BLaER1 (cell line): ENCODE data around the gene CNGB1.

Source experiments
- H3K27ac ChIP-seq: shearing (Covaris generic); formaldehyde crosslinking; 2 replicates; pipeline ENCODE4 v1.8.1; 2022
- H3K27me3 ChIP-seq: shearing (Covaris generic); formaldehyde crosslinking; 2 replicates; pipeline ENCODE4 v1.8.1; 2022
- H3K36me3 ChIP-seq: shearing (Covaris generic); formaldehyde crosslinking; 2 replicates; pipeline ENCODE4 v1.8.1; 2022
- H3K4me1 ChIP-seq: shearing (Covaris generic); formaldehyde crosslinking; 2 replicates; pipeline ENCODE4 v1.8.1; 2022
- H3K4me2 ChIP-seq: shearing (Covaris generic); formaldehyde crosslinking; 2 replicates; pipeline ENCODE4 v1.8.1; 2022
- H3K4me3 ChIP-seq: shearing (Covaris generic); formaldehyde crosslinking; 2 replicates; pipeline ENCODE4 v1.8.1; 2022
- H3K9ac ChIP-seq: shearing (Covaris generic); formaldehyde crosslinking; 2 replicates; pipeline ENCODE4 v1.8.1; 2022
- H3K9me3 ChIP-seq: shearing (Covaris generic); formaldehyde crosslinking; 2 replicates; pipeline ENCODE4 v1.8.1; 2022
- H4K20me1 ChIP-seq: shearing (Covaris generic); formaldehyde crosslinking; 2 replicates; pipeline ENCODE4 v1.8.1; 2022
- Cebpa-rat ChIP-seq: shearing (Covaris generic); IDR thresholded peaks from 2 replicates; pipeline ENCODE4 v1.8.1; 2022

CNGB1 gene

DNA sequence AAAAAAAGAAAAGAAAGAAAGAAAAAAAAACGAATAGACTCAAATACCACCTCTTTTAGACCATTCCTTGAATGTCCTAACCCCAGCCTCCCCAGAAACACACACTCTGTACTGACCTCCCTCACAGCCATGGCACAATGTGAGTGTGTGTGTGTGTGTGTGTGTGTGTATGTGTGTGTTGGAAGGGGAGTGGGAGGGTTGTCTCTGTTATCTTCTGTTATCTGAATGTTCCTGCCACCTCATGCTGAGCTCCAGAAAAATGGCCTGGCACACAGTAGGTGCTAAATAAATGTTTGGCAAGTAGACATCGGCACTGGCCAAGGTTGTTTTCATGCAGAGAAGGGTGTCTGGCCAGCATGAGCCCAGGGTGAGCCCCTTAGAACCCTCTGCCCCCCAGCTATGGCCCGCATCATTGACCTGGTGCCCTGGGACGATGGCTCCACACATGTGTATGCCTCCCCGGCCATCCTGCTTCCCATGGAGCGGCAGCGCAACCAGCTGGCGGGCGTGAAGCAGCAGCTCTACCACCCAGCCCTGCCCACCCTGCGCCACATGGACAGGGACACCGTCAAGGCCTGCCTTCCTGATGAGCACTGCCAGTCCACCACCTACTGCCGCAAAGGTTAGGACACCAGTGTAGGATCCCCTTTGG is 6.6 kb upstream of the CNGB1 start:
- Histone ChIP-seq H3K4me2 (no peak overlapping the region), H3K36me3 (no peaks in the 10 kb centered on the region), H3K27ac (no peak overlapping the region), H4K20me1 (no peaks in the 10 kb centered on the region), H3K9ac (no peak overlapping the region), H3K9me3 (no peaks in the 10 kb centered on the region), H3K27me3 (no peaks in the 10 kb centered on the region), H3K4me1 (peaks cover 4% of the 10 kb centered on the region), H3K4me3 (no peak overlapping the region)
- TF ChIP-seq Cebpa-rat, result no peak

DNA sequence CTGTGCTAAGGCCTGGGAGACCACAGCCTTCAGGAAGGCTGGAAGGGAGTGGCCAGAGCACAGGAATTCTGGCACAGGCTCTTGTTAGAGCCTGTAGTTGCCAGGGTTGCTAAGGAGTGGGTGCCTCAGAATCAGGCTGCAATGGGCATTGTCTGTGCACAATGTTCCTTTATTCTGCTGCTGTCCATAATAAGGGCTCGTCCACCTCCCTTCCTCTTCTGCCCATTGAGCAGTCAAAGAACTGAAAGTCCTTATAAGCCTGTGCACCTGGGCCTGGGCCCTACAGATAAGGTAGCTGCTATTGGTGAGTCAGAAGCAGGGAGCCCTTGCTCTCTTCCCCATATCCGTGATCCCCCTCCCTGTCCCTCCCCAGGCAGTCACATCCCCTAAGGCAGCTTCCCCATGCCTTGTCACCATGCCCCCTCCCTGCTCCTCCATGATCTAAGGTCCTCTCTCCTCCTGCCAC is 5.4 kb upstream of the CNGB1 start:
- peaks cover 10% of the 10 kb centered on the region for H3K4me1 ChIP-seq
- no peaks in the 10 kb centered on the region for H3K9me3 ChIP-seq
- H3K36me3 ChIP-seq, result no peaks in the 10 kb centered on the region
- no peak overlapping the region for H3K4me2 ChIP-seq
- no peaks in the 10 kb centered on the region for H4K20me1 ChIP-seq
- TF ChIP-seq Cebpa-rat, result no peak
- H3K27ac ChIP-seq, result no peak overlapping the region
- H3K9ac ChIP-seq, result no peak overlapping the region
- no peaks in the 10 kb centered on the region for H3K27me3 ChIP-seq
- H3K4me3 ChIP-seq, result no peak overlapping the region

DNA sequence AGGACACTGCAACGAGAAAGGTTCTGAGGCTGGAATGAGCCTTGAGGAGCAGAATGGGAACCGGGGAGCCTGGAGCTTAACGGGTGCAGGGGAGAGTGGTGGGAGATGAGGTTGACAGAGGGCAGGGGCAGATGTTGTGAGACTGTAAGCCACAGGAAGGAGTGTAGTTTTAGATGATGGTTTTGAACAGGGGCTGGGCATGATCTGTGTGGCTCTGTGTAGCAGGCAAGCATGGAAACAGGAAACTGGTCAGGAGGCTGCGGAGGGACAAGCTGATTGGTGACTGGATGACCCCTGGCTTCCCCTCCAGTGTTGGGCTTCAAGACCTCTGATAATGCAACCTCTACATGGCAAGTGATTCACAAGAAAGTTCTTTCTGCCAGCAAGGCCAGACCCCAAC is 1.4 kb upstream of the CNGB1 start:
- no peak overlapping the region for H3K9ac ChIP-seq
- no peak for TF ChIP-seq Cebpa-rat
- H3K9me3 ChIP-seq, result no peaks in the 10 kb centered on the region

DNA sequence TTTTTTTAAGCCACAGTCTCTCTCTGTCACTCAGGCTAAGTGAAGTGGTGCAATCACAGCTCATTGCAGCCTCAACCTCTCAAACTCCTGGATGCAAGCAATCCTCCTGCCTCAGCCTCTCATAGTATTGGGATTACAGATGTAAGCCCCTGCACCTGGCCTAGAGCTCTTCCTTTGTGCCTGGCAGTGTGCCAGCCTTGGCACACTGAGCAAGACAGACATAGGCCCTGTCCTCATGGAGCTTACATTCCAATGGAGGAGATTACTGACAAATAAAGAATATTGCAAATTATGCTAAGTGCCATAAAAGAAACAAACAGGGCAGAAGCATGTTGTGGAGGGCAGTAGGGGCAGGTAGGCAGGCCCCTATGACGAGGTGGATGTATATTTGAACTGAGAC is 920 bp upstream of the CNGB1 start:
- Histone ChIP-seq H3K27ac (no peak overlapping the region), H3K4me2 (peak overlapping the region; percentile 19; the same call in 1 of the 2 replicates), H3K9me3 (no peaks in the 10 kb centered on the region), H3K36me3 (no peaks in the 10 kb centered on the region), H3K27me3 (no peaks in the 10 kb centered on the region), H4K20me1 (no peaks in the 10 kb centered on the region), H3K4me1 (peaks cover 15% of the 10 kb centered on the region), H3K9ac (no peak overlapping the region), H3K4me3 (no peak overlapping the region)
- TF ChIP-seq Cebpa-rat, result no peak

More for the DNA sequence above, 1.4 kb upstream of the CNGB1 start:
- Histone ChIP-seq H3K27me3 (no peaks in the 10 kb centered on the region), H4K20me1 (no peaks in the 10 kb centered on the region), H3K27ac (no peak overlapping the region), H3K36me3 (no peaks in the 10 kb centered on the region), H3K4me1 (peaks cover 11% of the 10 kb centered on the region), H3K4me3 (no peak overlapping the region), H3K4me2 (peak overlapping the region; percentile 19; the same call in 1 of the 2 replicates)

DNA sequence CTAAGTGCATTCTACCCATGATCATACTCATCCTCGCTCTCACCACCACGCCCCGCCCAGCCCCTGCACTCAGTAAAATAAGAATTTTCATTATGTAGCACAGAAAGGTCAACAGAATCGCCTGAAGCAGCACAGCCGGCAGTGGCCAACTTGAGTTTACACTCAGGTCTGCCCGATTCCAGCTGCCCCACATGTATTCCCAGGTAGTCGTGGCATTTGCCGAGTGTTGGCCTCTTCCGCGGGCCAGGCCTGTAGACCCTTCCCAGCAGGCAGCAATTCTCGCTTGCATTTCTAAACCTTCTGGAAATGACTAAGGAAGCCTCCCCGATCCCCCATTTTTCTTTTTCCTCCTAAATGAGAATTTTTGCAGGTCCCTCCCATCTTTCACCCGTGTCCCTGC is 609 bp downstream of the CNGB1 start:
- H3K4me3 ChIP-seq, result no peak overlapping the region
- no peaks in the 10 kb centered on the region for H3K36me3 ChIP-seq
- no peaks in the 10 kb centered on the region for H3K9me3 ChIP-seq
- H3K9ac ChIP-seq, result no peak overlapping the region
- H3K27ac ChIP-seq, result no peak overlapping the region
- TF ChIP-seq Cebpa-rat, result no peak
- no peaks in the 10 kb centered on the region for H4K20me1 ChIP-seq
- H3K4me2 ChIP-seq, result no peak overlapping the region
- H3K4me1 ChIP-seq, result peaks cover 17% of the 10 kb centered on the region
- no peaks in the 10 kb centered on the region for H3K27me3 ChIP-seq

DNA sequence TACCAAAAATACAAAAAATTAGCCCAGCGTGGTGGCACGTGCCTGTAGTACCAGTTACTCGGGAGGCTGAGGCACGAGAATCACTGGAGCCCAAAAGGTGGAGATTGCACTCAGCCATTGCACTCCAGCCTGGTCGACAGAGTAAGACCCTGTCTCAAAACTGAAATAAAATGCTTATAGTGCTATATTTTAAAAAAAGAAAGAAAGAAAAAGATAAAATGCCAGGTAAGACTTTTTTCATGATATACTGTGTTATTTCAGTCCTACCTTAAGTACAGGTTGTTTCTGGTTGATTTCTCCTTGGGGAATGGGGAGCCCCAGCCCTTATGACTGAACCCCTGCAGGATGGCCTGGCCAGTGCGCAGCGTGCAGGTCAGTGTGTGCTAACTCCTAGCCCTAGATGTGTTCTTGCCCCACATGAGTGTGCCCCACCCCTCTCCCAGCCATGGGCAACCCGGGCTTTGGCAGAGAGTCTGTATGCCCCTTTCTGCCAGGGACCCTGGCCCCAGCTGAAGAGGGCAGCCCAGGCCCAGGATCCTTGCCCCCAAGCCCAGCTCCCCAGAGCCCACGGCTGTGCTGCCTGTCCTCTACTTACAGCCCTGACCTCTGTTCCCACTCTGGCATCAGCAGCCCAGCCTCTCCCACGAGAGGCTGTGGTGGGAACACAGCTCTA is 1.3 kb downstream of the CNGB1 start:
- H3K36me3 ChIP-seq, result no peaks in the 10 kb centered on the region
- no peak for TF ChIP-seq Cebpa-rat
- H3K4me1 ChIP-seq, result peaks cover 17% of the 10 kb centered on the region

DNA sequence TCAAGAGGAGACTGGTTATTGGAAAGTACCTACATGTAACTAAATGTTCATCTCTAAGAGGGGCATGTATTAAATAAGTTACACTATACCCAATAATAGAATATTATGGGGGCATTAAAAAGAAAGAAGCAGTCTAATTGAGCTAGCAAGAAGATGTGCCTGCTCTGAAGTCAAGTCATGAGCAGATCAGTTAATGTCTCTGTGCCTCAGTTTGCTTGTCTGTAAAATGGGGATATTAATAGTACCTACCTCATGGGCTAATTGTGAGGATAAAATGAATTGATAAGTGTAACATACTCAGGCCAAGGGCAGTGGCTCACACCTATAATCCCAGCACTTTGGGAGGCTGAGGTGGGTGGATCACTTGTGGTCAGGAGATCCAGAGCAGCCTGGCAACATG is 3.0 kb downstream of the CNGB1 start:
- H3K27ac ChIP-seq, result no peak overlapping the region
- H3K9me3 ChIP-seq, result no peaks in the 10 kb centered on the region
- TF ChIP-seq Cebpa-rat, result no peak
- H4K20me1 ChIP-seq, result no peaks in the 10 kb centered on the region
- H3K27me3 ChIP-seq, result no peaks in the 10 kb centered on the region
- no peak overlapping the region for H3K4me2 ChIP-seq
- H3K4me1 ChIP-seq, result peaks cover 17% of the 10 kb centered on the region
- H3K9ac ChIP-seq, result no peak overlapping the region
- H3K4me3 ChIP-seq, result no peak overlapping the region
- no peaks in the 10 kb centered on the region for H3K36me3 ChIP-seq

More for the DNA sequence above, 1.3 kb downstream of the CNGB1 start:
- H3K9ac ChIP-seq, result no peak overlapping the region
- no peak overlapping the region for H3K4me3 ChIP-seq
- H3K27me3 ChIP-seq, result no peaks in the 10 kb centered on the region
- H3K9me3 ChIP-seq, result no peaks in the 10 kb centered on the region
- no peaks in the 10 kb centered on the region for H4K20me1 ChIP-seq
- H3K27ac ChIP-seq, result no peak overlapping the region
- no peak overlapping the region for H3K4me2 ChIP-seq

DNA sequence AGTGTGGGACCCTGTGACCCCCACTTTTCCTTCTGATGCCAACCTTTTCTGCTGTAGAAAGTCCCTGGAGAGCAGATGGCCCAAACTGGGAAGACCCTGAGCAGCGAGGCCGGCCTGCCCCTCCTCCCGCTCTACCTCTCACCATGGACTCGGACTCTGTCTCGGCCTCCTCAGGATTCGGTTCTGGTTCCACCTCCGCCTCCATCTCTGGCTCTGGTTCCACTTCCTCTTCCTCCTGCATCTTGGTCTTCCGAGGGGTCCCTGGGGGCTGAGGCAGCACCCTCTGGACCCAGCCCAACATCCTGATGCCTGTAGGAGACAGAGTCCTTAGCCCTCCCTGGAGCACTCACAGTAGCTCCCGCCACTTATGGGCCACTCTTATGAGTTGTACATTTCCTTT is 3.9 kb downstream of the CNGB1 start:
- no peak for TF ChIP-seq Cebpa-rat
- Histone ChIP-seq H3K27ac (no peak overlapping the region), H3K4me2 (peak overlapping the region; percentile 13), H3K27me3 (no peaks in the 10 kb centered on the region), H3K9me3 (no peaks in the 10 kb centered on the region), H3K4me3 (no peak overlapping the region), H4K20me1 (no peaks in the 10 kb centered on the region), H3K36me3 (no peaks in the 10 kb centered on the region), H3K9ac (no peak overlapping the region), H3K4me1 (peaks cover 8% of the 10 kb centered on the region)

DNA sequence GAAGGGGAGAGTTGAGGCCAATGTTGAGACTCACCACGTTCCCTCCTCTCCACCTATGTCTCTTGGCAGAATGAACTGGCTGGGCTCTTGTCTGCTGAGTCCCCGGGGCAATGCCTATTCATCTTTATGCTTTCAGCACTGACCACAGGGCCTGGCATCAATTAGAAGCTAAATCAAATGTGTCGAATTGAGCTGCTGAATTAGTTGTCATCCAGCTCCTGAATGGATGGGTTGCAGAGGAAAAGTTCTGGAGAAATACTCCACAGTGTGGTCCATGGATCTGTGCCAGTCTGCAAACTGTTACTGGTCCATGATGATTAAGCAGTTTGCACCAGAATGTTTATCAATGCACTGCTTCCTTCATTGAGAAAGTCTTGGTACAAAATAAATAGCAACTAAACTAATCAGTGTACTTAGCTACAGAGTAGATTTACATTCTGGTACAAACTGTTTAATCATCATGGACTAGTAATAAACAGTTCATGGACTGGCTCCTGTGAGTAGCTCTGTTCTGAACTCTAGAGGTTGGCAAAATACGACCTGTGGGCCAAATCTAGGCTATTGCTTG is 4.6 kb downstream of the CNGB1 start:
- Histone ChIP-seq H3K9ac (no peak overlapping the region), H3K4me1 (peaks cover 7% of the 10 kb centered on the region), H3K9me3 (no peaks in the 10 kb centered on the region), H3K36me3 (no peaks in the 10 kb centered on the region), H3K27me3 (no peaks in the 10 kb centered on the region), H3K27ac (no peak overlapping the region), H3K4me2 (no peak overlapping the region), H4K20me1 (no peaks in the 10 kb centered on the region), H3K4me3 (no peak overlapping the region)
- TF ChIP-seq Cebpa-rat, result no peak

DNA sequence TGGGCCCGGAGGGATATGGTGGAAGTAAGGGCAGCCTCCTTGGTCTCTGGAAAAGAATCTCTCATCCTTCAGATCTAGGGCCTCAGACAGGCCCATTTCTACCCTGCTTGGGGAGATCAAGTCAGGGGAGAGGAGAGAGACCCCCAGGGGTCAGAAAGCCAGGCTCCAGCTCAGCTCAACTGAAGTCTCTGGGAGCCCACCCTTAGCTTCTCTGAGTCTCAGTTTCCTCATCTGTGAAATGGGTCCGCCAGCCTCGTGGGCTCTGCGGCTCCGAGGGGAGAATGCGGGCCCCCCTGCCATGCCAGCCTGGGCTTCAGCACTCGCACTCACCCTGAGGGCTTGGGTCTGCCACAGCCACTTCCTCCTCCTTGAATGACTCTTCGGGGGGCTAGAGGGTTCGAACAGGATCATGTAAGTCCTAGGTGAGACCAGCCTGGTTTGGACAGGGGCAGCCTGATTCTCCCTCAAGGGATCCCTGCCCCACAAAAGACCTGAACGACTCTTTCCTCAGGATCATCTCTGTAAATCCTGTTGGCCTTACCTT is 6.7 kb downstream of the CNGB1 start:
- no peak for TF ChIP-seq Cebpa-rat
- no peaks in the 10 kb centered on the region for H4K20me1 ChIP-seq
- no peak overlapping the region for H3K4me3 ChIP-seq
- H3K27ac ChIP-seq, result no peak overlapping the region
- no peak overlapping the region for H3K9ac ChIP-seq
- H3K36me3 ChIP-seq, result no peaks in the 10 kb centered on the region
- no peaks in the 10 kb centered on the region for H3K27me3 ChIP-seq
- no peak overlapping the region for H3K4me2 ChIP-seq
- peaks cover 14% of the 10 kb centered on the region for H3K4me1 ChIP-seq
- H3K9me3 ChIP-seq, result no peaks in the 10 kb centered on the region
